ENCODE data around the gene EGLN2.
"Not testable (repeated sequence)": the region's sequence is repeated elsewhere in the genome, so short reads cannot be mapped to it uniquely, and the experiment has no call there.

The EGLN2 gene

GRCh38 chr19:40777937-40778705, 20.9 kb upstream of the EGLN2 start, which contains the start of gene RAB4B:
Gene RAB4B, plus strand, starts transcription at chr19:40778247. Its CDS starts 129 bp downstream, at chr19:40778376.
- peak within 1 kb of the TSS; percentile 92 for H3K4me3 ChIP-seq (ENCODE audit: low read length)
- peak; percentile 100 for DNase-seq (ENCODE audit: low read depth)
- TF ChIP-seq CTCF (conservative IDR thresholded peaks at IDR 0.05; ENCODE audit: low read length): no peak

DNA sequence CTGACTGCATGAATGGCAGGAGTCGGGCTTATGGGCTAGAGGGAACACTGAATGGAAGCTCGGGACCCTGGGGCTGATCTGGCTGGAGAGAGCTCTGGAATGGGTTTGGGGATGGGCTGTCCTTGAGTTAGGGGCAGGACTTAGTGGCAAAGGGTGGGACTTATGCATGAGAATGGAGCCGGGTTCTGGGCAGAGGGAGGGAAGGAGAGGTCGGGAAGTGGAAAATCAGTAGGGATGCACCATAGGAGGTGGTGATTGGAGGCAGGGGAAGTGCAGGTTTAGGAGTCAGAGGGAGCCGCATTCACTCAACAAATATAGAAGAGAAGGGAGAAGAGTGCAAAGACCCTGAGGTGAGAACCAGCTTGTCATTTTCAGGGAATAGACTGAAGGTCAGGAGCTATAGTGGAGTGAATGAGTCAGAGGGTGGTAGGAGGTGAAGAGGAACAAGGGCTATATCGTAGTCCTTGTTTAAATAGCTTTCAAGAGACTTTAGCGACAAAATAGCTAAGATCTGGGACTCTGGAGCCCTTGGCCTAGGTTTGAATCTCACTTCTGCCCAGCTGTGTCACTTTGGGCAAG, 20.2 kb upstream of the EGLN2 start:
- H3K4me3 ChIP-seq (ENCODE audit: low read length): peak overlapping the region; percentile 76
- no peak for DNase-seq (ENCODE audit: low read depth)
- no peak for TF ChIP-seq CTCF (conservative IDR thresholded peaks at IDR 0.05; ENCODE audit: low read length)

DNA sequence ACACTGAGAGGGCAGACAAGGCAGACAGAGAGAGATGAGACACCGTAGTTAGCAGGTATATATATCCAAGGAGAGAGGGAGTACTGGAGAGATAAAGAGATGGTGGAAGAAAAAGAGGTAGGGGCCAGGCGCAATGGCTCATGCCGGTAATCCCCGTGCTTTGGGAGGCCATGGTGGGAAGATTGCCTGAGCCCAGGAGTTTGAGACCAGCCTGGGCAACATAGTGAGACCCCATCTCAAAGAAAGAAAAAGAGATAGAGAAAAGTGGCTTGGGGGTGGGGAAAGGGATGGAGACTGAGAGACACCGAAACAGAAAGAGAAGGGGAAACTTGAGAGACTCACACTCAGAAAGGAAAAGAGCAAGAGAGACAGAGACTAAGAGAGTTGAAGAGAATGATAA, 18.4 kb upstream of the EGLN2 start:
- no peak overlapping the region for H3K4me3 ChIP-seq (ENCODE audit: low read length)
- no peak for TF ChIP-seq CTCF (conservative IDR thresholded peaks at IDR 0.05; ENCODE audit: low read length)
- DNase-seq (ENCODE audit: low read depth): no peak

GRCh38 chr19:40781140-40781539, 17.9 kb upstream of the EGLN2 start:
- TF ChIP-seq CTCF (conservative IDR thresholded peaks at IDR 0.05; ENCODE audit: low read length): no peak
- H3K4me3 ChIP-seq (ENCODE audit: low read length): no peak overlapping the region
- no peak for DNase-seq (ENCODE audit: low read depth)

DNA sequence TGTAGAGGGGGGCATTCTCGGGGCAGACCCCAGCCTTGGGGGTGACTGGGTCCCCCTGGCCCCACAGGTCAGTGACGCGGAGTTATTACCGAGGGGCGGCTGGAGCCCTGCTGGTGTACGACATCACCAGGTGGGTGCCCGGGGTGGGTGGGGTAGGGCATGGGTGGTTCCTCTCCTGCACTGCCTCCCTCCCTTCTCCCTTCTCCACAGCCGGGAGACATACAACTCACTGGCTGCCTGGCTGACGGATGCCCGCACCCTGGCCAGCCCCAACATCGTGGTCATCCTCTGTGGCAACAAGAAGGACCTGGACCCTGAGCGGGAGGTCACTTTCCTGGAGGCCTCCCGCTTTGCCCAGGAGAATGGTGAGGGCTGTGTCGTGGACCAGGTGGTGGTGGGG, 15.3 kb upstream of the EGLN2 start:
- DNase-seq (ENCODE audit: low read depth): no peak
- H3K4me3 ChIP-seq (ENCODE audit: low read length): no peak overlapping the region
- TF ChIP-seq CTCF (conservative IDR thresholded peaks at IDR 0.05; ENCODE audit: low read length): no peak

GRCh38 chr19:40784146-40784545, 14.8 kb upstream of the EGLN2 start:
- not testable (repeated sequence) for DNase-seq (ENCODE audit: low read depth); H3K4me3 ChIP-seq (ENCODE audit: low read length)

DNA sequence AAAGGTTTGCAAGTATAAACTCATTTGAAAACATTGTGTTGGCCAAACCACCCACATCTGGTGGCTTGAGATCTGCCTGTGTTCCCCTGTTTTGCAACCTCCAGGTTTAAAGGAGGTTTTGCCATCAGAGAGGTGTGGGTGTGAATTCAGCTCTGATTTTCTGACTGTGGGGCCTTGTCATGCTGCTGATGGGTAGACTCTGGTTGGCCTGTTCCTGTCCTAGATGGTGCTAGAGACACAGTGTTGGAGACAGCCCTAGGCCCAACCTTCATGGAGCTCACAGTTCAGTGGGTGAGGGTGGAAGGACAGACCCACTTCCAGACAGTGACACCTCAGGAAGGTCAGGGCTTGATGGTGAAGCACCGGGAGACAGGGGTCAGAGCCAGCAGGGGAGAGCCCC, 13.5 kb upstream of the EGLN2 start:
- H3K4me3 ChIP-seq (ENCODE audit: low read length): no peak overlapping the region
- no peak for TF ChIP-seq CTCF (conservative IDR thresholded peaks at IDR 0.05; ENCODE audit: low read length)
- DNase-seq (ENCODE audit: low read depth): no peak
